Endometrial microvascular endothelial cells (primary cell): ENCODE results near the gene KMT2C. TPM values are rescaled to one million over a fixed set of nuclear protein-coding genes. Genes with fewer than 3 reads are reported as not detected.
"Not testable (repeated sequence)": the region's sequence is repeated elsewhere in the genome, so short reads cannot be mapped to it uniquely, and the experiment has no call there.

ENCODE experiments used
- in situ Hi-C: cut with HindIII; loops from 2 replicates; pipeline ENCODE4 v1.10.0; 2017; ENCODE audit warnings: low sequenced_read_pairs, low pct_unique_long_range_greater_than_20kb; ENCODE audit errors: inconsistent ontology term
- total RNA-seq: library from RNA; depleted of rRNA; stranded (reverse); fragments of >200 nt; gene quantifications from one replicate; pipeline ENCODE4 v1.2.3, GENCODE V29; 2015; ENCODE audit errors: inconsistent ontology term

Gene KMT2C
- total RNA-seq, 1 donor from 2014 or later, result 51.7 TPM

DNA sequence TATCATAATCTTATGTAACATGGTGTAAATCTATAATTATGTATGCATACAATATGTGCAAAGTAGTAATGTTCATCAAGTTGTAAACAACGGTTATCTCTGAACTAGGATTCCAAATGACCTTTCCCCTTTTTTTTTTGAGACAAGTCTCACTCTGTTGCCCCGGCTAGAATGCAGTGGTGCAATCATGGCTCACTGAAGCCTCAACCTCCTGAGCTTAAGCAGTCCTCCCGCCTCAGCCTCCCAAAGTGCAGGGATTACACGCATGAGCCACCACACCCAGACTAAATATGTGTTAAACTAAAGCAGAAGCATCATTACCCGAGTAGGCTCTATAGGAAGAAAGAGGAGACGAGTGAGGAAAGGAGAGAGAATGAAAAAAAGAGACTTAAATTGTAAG lies 7.8 kb upstream of the KMT2C start:
- in situ Hi-C loops, result no loop called here

DNA sequence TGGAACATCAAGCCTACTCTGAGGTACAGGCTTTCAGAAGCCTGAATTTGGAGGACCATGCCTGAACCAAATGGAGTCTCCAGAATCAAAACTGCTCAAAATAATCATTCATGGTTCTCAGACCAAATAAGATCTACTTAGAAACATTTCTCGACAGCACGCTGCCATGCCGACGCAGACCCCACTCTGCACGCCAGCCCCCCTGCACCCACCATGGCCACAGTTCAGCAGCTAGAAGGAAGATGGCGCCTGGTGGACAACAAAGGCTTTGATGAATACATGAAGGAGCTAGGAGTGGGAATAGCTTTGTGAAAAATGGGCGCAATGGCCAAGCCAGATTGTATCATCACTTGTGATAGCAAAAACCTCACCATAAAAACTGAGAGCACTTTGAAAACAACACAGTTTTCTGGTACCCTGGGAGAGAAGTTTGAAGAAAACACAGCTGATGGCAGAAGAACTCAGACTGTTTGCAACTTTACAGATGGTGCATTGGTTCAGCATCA lies 6.6 kb upstream of the KMT2C start:
- in situ Hi-C loops, result no loop called here

DNA sequence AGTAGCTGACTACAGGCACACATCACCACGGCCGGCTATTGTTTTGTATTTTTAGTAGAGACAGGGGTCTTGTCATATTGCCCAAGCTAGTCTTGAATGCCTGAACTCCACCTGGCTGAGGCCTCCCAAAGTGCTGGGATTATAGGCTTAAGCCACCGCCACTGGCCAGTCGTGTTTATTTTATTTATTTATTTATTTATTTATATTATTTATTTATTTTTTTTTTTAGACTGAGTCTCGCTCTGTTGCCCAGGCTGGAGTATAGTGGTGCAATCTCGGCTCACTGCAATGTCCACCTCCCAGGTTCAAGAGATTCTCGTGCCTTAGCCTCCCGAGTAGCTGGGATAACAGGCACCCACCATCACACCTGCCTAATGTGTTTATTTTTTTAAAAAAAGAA lies 6.0 kb upstream of the KMT2C start:
- in situ Hi-C loops, result not testable (repeated sequence)

DNA sequence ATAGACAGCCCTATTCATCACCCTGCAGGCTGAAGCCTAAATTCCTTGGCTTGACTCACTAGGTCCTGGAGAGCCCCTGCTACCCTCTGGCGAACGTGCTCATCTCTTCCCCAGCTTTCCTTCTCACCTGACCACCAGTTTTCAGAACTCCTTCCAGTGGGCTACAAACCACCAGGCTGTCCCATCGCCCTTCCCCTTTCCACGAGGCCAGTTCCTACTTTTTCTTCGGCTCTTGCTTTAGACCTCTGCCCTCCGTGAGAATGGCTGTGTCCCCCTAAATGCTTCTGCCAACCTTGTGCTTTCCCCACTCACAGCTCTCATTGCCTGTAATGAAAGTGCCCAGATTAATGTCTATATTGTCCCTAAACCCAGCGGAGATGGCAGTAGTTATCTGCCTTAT lies 5.4 kb upstream of the KMT2C start:
- in situ Hi-C loops, result not testable (repeated sequence)

DNA sequence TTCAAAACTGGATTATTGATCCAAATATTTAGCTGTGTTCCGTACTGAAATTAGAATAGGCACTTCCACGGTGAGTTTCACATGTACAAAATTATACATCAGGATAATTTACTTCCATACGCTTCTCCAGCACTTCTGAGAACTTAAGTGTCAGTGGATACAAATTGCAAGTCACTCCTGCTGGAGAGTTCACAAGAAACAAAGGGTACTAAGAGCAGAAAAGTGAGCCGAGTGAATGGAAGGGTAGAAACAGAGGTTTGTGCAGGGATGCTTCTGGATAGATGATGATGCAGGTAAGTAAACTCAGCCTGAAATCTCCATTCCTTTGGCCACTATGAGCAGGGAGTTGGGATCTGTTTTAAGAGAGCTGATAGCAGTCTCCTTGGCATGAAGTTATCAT lies 2.2 kb upstream of the KMT2C start:
- in situ Hi-C loops, result not testable (repeated sequence)

- in situ Hi-C loops, result not testable (repeated sequence)
Measured at GRCh38 chr7:152436931-152437575, 1.2 kb upstream of the KMT2C start.

- in situ Hi-C loops, result no loop called here
Measured at GRCh38 chr7:152436111-152436930, 518 bp upstream of the KMT2C start.

DNA sequence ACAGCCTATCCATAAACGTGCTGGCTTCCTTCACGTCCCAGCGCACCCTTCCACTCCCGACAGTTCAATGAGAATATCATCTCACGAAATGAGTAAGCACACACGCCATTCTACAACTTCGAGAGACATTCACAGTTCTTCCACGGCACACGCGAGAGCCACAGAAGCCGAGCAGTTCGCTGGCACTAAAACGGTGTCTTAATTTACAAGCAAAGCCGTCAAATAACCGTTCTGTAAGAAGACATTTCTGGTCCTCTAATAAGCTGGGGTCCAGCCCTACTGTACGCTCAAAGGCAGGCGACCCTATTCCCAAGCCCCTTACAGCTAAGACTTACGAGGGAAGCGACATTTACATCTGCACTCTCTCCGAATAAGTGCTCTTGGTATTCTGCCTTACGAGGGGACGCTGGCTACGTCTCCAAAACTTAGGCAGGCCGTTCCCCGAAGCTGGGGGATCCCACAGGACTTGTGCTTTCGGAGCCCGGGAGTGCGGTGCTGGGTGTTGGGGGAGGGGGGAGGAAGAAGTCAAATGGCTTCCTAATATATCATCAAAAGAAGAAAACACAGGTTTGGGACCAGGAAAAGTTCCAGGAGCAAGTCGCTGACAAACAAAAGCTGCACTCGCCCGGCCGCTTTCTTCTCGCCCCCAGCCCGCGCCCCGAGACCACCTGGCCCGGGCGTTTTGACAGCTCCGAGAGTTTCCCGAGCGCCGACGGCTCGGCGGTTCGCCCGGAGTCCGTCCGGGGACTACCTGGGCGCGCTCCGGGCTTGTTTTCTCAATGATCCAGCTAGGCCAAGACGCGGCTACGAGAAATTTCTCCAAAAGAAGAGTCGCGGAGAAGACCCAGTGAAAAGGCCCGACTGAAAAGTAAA lies 1.1 kb downstream of the KMT2C start:
- in situ Hi-C loops, result not testable (repeated sequence)

- in situ Hi-C loops, result not testable (repeated sequence)
Measured at GRCh38 chr7:152433721-152434490, 1.9 kb downstream of the KMT2C start.

DNA sequence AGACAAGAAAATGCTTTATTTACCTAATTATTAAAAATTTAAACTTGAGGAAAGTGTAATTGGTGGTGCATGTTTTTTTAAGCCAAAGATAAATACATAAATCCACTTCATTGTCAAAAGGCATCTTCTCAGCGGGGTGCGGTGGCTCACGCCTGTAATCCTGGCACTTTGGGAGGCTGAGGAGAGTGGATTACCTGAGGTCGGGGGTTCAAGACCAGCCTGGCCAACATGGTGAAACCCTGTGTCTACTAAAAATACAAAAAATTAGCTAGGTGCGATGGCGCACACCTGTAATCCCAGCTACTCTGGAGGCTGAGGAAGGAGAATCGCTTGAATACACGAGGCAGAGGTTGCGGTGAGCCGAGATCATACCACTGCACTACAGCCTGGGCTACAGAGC lies 3.1 kb downstream of the KMT2C start:
- in situ Hi-C loops, result not testable (repeated sequence)

DNA sequence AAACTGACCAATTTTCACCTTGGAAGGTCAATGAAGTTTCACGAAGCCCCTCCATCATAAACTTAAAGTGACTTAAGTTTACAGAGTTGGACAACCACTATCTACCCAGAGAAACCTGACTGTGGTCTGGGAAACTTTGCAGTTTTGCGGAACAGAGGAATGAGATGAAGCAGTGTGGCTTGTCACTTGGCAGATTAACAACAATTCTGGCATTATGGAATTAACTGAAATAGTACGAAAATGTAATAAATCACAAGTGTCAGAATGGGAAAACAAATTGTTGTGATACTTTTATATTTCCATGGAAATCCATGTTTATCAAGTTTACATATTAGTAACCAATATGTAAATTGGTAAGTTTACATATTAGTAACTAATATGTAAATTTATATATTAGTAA lies 4.9 kb downstream of the KMT2C start:
- in situ Hi-C loops, result no loop called here

DNA sequence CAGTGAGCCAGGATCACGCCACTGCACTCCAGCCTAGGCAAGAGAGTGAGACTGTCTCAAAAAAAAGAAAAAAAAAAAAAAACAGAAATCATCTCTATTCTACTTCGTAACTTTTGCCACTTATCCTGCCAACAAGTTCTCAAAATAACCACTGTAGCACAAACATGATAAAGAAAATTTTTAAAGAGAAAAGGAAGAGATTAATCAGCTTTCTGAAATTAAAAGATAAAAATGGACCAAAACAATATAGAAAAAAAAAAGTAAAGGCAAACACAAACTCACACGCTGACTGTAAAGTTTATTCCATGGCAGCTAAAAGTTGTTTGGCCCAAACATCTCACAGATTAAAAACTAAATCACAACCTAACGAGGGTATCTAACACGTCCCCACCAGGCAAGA lies 5.7 kb downstream of the KMT2C start:
- in situ Hi-C loops, result not testable (repeated sequence)

DNA sequence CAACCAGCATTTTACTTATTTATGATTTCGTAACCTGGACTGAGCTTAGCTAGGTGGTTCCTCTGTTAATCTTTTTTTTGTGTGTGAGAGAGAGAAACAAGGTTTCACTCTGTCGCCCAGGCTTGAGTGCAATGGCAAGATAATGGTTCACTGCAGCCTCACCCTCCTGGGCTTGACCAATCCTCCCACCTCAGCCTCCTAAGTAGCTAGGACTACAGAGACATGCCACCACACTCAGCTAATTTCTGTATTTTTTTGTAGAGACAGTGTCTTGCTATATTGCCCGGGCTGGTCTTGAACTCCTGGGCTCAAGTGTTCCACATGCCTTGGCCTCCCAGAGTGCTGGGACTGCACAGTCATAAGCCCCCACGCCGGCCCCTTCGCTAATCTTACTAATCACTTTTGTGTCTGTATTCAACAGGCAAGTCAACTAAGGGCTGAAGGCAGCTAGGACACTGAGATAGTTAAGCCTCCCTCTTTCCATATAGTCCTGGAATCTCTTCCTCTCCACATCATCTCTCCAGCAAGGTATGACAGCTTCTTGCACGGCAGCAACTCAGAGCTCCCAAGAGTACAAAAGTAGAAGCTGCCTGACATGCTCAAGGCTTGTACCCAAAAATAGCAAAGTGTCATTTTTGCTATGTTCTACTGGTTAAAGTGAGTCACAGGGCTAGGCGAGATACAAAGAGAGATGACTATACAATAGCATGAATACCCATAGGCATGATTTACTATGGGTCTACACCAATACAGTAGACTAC lies 11.3 kb downstream of the KMT2C start:
- in situ Hi-C loops, result no loop called here

GRCh38 chr7:152423991-152424347 lies 11.8 kb downstream of the KMT2C start:
- in situ Hi-C loops, result no loop called here

GRCh38 chr7:152423171-152423570 lies 12.6 kb downstream of the KMT2C start:
- in situ Hi-C loops, result not testable (repeated sequence)

DNA sequence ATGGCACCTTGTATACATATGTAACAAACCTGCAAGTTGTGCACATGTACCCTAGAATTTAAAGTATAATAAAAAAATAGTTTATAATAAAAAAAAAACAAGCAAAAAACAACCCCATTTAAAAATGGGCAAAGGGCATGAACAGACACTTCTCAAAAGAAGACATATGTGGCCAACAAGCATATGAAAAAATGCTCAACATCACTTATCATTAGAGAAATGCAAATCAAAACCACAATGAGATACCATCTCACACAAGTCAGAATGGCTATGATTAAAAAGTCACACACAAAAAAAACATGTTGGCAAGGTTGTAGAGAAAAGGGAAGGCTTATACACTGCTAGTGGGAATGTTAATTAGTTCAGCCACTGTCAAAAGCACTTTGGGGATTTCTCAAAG lies 14.9 kb downstream of the KMT2C start:
- in situ Hi-C loops, result not testable (repeated sequence)

- in situ Hi-C loops, result no loop called here
Measured at GRCh38 chr7:152419473-152420429, 16.1 kb downstream of the KMT2C start.
